GM18873 (cell line): ENCODE results near the gene CEP85L.
A peak's percentile ranks its signal among the peaks of the same experiment; 100 is the strongest.

Experiments
- ATAC-seq: cut with Tn5 transposase; IDR thresholded peaks from one replicate; pipeline ENCODE4 v1.9.1; 2021; ENCODE audit warnings: mild to moderate bottlenecking, moderate library complexity, moderate number of reproducible peaks; ENCODE audit not compliant: unreplicated experiment, low FRiP score

CEP85L gene

GRCh38 chr6:118663993-118664985 lies 12.9 kb upstream of the CEP85L start:
- no peak for ATAC-seq

DNA sequence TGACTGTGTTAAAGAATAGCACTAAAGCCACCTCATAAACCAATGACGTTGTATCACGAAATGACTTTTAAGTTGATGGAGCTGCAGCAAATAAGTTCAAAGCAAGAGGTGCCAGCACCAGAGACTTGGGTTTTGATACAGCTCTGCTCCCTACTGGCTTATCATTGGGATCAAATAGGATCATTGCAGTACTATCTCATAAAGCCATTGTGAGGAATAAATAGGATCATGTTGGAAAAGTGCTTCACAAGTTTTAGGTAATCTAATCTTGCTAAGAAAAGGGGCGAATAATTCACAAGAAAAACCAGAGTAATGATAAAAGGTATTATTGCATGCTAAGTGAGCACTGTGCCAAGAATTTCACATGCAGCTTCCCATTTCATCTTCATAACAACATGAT lies 10.4 kb upstream of the CEP85L start:
- no peak for ATAC-seq

DNA sequence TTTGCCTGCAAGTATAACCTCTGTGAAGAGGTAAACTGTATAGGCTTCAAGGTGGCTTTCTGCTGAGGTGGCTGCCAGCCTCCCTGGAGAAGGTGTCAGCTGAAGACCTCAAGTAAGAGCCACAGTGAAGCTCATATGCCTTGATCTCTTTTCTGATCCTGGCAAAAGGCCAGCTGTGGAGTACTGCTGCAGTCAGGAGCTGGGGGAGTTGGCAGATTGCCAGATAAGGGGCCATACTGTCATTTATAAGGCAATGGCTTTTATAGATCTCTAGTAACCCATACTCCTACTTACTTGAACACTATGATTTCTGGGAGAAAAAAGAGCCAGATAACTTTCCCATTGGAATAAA lies 8.8 kb upstream of the CEP85L start:
- ATAC-seq: no peak

DNA sequence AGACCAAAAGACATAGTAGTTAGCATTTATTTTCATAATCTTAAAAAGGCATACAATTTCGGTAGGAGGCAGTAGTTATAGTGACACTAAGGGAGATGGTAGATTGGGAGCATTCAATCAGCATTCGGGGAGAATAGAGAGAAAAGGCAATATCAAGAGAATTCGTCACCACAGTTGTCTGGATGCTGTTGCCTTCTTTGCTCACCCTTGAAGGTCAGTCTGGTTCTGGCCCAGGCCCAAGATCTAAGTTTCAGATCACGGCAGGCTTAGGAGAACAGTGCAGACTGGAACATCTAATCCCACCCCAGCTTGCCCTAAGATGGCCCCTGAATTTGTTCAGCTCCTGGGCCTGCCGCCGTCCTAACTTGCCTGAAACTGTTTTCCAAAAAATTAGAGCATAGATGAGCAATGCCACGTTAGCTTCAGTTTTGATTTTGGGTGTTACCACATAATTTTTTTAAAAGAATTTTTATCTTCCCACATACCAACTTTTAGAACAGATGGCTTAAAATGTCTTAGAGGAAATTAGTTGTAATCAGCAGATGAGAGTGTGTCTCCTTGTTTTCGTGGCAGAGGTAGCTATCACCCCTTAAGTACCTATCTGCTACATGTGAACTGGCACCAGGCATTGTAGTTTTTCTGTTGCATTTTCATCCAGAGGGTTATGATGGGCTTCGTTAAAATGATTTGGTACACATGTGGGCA lies 8.3 kb upstream of the CEP85L start:
- ATAC-seq: no peak

DNA sequence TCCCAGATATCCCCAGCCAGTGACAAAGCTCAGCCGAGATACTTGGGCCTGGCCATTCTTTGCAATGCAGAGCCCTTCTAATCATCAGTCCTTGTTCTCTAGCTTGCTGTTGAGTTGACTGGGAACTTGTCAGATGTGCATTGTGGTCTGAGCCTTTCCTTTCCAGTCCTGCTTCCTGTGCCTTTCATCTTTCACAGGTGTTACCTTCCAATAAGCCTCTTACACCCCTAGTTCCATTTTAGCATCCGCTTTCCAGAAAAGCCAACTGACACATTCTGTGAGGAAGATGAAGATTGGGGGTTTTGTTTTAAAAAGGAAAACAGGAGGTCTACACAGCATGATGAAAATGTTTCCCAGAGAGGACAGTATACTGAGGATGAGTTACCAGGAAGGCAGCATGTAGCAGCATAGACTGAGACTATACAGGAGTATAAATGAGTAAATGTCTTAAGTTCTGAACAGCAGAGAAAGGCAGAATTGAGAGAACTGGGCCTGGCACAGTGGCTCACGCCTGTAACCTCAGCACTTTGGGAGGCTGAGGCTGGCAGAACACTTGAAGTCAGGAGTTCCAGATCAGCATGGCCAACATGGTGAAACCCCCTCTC lies 5.6 kb upstream of the CEP85L start:
- no peak for ATAC-seq

DNA sequence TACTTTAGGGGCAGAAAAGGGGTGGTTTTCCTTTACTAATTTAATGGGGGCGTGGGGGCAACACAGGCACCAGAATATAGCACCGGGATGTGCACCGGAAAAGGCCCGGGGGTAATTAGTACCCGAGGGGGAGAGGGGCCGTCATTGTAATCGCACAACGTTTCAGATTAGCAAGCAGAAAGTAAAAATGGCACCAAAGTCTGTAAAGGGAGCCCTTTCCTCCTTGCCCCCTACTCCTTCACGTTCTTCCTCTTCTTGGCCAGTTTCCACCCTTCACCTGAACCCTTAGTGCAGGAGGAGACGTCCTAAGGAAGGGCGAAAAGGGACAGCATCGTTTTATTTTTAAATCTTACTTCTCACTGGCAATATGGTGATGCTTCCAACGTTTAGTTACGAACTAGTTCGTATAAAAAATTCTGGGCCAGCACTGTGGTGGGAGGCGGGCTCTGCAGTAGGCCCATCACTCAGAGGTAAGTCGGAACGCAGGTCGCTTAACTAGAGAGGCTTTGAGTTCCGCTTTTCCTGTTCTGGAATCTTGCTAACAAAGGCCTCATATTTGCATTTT lies 742 bp upstream of the CEP85L start:
- ATAC-seq: no peak

- ATAC-seq: peak; percentile 30
Observed at GRCh38 chr6:118650582-118651281, 659 bp downstream of the CEP85L start.

DNA sequence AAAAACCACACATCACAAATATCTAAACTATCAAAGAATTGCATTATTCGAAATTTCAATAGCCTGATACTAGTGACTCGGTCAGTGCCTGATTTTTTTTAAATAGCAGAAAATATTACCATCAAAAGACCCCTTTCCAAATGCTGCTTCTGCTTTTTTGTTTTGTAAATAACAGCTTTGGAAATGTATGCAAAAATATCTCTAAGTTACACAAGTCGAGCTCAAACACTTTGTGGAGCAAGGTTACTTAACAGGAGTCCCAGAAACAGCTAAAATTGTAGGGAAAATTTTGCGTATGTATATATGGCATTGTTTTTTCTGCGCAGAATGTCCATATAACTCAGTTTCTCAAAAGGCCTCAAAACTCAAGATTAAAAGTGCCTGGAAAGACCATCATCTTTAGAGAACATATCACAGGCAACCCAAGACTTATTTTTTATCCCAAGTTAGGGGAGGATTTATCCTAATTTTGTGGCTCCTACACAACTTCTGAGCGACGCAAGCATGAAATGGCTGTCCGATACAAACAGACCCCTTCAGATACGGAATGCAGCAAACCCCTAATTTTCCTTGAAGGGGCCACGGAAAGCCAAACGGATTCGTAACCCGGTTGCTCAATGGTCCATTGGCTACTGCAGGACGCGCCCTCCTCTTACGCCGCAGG lies 1.3 kb downstream of the CEP85L start:
- no peak for ATAC-seq

DNA sequence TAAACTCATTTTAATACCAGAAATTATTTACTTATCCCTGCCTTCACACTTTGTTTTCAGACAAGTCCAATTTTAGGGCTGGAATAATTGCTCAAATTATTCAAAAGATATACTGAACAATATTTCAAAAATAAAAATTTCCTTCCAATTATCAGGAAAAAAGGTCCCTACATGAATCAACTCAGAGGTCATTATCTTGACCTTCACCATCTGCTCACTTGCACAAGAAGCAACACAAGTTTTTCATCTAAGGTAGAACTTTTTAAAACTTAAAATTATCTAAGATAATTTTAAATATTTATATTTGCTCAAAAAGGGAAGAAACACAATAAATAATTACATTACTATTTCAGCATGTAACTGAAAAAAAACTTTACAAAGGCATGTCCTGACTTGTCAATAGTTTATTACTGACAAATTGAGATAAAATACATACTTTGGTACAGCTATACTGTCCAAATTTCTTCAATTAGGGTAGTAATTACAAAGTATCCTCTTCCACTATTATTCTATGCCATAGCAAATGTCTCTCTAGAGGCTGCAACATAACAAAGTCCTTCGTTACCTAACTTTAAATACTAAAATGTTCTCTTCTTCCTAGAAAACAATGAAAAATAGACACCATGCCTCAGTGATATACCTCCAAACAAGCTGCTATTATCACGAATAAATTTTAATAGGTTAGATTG lies 2.4 kb downstream of the CEP85L start:
- ATAC-seq: no peak

GRCh38 chr6:118646977-118647376 lies 4.4 kb downstream of the CEP85L start:
- no peak for ATAC-seq

GRCh38 chr6:118645395-118645794 lies 6.0 kb downstream of the CEP85L start:
- ATAC-seq: no peak

GRCh38 chr6:118644007-118644406 lies 7.4 kb downstream of the CEP85L start:
- no peak for ATAC-seq

- ATAC-seq: no peak
Observed at GRCh38 chr6:118641042-118641441, 10.3 kb downstream of the CEP85L start.

DNA sequence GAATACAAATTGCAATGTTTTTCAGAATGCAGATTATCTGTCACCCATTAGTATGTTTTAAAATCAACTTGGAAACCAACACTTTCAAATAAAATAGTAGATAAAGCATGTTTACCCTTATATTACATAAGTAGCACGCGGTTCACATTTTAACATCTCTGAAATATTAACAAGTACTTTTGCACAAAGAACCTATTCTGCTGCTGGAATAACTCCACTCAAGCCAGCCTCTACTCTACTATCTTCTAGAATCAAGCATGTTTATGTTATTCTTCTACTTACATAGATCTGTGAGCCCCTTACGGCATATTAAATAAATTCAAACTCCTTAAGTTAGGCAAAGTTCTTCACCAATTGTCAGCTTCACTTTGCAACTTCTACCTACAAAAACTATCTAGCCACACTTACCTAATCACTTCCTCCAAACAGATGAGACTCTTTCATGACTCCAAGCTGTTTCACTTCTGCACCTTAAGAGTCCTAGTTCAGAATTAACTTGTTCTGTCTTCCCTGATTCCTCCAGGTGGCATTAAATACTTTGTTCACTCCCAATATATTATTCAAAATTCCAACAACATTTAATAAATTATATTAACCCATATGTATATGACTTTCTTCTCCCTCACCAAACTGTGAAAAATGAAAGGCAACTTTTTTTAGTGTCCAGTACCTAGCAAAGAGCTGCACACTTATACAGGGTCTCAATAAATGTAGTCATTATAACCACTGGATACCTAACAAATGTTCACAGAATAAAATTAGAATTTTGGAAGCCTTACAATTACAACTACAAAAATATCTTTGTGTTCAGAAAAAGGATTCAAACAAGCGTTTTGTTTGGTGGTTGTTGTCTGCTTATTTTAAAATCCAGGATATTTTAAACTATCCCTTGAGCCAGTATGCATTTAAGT lies 12.1 kb downstream of the CEP85L start:
- ATAC-seq: peak; percentile 87

- no peak for ATAC-seq
Observed at GRCh38 chr6:118638288-118638687, 13.1 kb downstream of the CEP85L start.

- no peak for ATAC-seq
Observed at GRCh38 chr6:118635909-118636735, 15.3 kb downstream of the CEP85L start.

DNA sequence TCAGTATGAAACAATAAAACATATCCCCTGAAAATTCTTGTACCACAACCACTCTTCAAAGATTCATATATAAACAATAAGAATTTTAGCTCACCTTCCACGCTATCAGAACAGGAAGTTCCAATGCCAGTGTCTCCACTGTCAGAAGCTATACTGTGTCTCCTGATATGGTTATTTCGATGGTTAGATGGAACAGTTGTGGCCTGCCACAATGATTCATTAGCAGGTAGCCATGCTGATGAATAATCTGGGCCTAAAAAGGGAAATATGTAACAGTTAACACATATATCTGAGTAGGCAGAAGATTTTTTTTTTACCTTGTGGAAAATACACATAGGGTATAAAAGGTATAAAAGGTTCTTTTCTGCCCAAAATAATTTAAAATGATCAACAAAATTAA lies 19.0 kb downstream of the CEP85L start:
- ATAC-seq: no peak
